Stimulated activated CD4-positive, alpha-beta T cell treated with anti-CD3 and anti-CD28 coated beads, Interleukin-15, amount 100 ng/mL, for 48 hours (primary cell): ENCODE measurements around the gene PEDS1.
"Not testable (repeated sequence)": the region's sequence is repeated elsewhere in the genome, so short reads cannot be mapped to it uniquely, and the experiment has no call there.

Source experiments
- DNase-seq, 2 donors: peaks; one replicate each; pipeline ENCODE4 v3.0.0-alpha.2; 2020; ENCODE audit warnings: low read depth in 2 of 2

The PEDS1 gene

DNA sequence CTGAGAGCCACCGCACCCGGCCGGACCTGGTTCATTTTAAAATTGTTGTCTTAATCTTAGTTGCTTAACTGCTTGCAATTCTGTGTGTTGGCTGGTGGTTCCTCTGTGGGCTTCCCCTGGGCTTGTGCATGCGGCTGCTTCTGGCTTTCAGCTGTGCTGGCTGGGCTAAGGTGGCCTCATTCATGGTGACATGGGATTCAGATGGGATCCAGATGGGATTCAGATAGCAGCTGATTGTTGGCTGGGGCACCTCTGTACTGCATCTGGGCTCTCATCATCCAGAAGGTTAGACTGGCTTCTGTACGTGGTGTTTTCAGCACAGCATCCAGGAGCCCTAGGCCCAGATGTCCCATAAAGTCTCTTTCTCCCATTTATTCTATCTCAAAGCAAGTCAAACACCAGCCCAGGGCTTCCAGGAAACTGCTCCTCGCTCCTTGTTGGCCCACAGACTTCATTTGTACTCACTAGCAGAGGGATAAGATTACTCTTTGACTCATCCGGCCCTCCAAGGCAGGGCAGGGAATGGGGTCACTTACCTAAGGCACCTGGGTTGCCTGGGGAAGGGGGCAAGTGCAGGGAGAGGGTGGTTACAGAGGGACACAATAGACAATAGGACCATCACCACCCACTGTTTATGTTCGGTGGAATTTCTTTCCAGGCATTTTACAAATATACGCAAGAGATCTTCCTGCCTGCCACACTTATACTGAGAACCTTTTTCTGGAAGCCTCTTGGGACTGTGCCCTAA is 10.2 kb upstream of the PEDS1 start:
- no peak for DNase-seq

GRCh38 chr20:50161494-50161893 is 8.0 kb upstream of the PEDS1 start:
- not testable (repeated sequence) for DNase-seq

- DNase-seq: no peak
Observed at GRCh38 chr20:50153153-50153499, 397 bp downstream of the PEDS1 start.

- DNase-seq: no peak
Observed at GRCh38 chr20:50152394-50153152, 950 bp downstream of the PEDS1 start.

DNA sequence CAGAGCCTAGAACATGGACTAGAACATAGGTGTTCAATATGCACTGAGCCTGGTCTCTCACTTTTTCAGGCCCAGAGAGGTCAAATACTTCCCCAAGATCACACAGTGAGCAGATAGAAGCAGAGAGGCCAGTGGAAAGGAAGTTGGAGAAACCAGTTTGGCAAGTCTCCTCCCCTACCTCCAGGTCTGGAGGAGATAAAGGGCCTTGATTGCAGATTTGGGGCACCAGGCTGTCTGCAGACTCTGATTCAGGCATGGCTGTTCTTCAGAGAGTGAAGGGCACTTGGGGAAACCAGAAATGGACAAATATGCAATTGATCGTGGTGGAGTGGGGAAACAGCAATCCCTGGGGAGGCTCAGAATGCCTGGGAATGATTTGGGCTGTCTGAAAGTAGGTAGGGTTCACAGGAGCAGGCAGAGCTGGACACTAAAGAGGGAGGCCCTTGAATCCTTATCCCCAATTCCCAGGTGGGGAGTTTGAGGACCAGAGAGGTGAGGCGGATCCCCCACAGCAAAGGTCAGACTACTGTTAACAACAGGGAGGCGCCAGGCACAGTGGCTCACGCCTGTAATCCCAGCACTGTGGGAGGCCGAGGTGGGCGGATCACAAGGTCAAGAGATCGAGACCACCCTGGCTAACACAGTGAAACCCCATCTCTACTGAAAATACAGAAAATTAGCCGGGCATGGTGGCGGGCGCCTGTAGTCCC is 2.3 kb downstream of the PEDS1 start:
- no peak for DNase-seq

GRCh38 chr20:50149481-50150254 is 3.9 kb downstream of the PEDS1 start:
- DNase-seq: no peak

DNA sequence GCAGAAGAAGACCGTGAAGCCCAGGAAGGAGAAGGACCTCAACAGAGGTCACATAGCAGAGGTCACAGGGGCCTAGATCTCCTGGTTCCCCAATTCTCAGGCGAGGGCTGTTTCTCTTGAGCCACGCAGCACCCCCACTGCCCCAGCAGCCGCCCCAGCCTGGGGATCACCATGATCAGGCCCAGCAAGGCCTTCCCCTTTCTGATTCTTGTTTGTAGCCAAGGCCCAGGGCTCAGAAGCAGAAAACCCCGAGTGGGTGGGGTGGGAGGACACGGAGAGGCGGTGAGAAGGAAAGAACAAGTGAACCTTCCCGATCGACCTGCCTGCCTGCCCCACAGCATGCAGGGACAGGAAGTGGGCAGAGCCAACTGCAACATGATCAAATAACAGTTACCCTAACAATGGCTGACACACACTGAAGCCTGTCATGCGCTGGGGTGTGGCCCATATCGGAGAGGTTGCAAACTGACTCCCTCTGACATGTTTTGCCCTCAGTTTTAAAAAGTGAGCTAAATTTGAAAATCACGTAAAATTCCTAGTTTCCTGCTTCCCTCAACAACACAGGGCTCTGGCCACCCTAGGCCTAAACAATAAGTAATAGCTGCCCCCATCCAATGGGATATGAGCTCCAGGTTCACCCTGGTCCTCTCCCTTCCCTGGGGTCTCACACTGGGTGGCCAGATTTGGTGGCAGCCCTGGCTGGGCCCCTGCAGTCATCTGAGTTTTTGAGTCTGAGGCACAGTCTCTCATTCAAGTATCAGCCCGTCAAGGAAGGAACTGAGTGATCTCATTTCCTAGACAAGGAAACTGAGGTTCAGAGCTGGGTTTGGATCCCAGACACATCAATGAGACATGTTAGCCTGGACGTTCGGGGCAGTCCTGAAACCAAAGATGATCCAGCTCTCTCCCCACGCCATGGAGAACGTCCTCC is 6.5 kb downstream of the PEDS1 start:
- DNase-seq: peak; percentile 53 to 73

- no peak for DNase-seq
Observed at GRCh38 chr20:50146214-50146613, 7.3 kb downstream of the PEDS1 start.

- DNase-seq: no peak
Observed at GRCh38 chr20:50145566-50145965, 8.0 kb downstream of the PEDS1 start.

DNA sequence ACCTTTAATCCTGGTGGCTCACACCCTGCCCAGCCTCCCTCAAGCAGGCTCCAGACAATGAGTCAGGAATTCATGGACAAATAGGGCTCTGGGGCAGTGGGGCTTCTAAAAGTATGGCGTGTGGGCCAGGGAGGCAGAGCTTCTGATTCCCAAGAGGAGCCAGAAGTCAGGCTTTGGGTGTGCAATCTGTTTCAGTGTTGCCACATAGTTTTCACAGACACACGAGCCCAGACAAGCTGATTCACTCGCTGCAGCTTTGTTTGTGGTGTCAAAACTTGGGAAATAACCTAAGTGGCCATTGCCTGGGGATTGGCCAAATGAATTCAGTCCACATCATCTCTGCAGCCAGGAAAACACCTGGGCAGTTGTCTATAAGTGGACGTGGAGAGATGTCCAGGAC is 9.2 kb downstream of the PEDS1 start:
- no peak for DNase-seq

DNA sequence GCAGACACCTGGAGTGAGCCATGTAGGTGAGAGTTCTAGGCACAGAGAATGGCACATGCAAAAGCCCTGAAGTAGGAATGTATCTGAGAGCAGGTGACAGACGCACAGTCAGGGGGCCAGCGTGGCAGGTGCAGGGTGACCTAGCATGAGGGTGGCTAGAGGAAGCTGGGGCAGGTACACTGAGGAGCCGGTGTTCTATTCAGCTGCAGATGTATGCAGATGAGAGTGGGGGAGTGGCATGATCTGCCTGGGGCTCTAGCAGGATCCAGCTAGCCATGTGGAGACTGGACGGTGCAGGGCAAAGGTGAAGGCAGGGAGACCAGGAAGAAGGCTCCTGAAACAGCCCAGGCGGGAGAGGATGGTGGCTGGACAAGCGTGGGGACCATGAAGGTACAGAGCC is 10.7 kb downstream of the PEDS1 start:
- DNase-seq: no peak

DNA sequence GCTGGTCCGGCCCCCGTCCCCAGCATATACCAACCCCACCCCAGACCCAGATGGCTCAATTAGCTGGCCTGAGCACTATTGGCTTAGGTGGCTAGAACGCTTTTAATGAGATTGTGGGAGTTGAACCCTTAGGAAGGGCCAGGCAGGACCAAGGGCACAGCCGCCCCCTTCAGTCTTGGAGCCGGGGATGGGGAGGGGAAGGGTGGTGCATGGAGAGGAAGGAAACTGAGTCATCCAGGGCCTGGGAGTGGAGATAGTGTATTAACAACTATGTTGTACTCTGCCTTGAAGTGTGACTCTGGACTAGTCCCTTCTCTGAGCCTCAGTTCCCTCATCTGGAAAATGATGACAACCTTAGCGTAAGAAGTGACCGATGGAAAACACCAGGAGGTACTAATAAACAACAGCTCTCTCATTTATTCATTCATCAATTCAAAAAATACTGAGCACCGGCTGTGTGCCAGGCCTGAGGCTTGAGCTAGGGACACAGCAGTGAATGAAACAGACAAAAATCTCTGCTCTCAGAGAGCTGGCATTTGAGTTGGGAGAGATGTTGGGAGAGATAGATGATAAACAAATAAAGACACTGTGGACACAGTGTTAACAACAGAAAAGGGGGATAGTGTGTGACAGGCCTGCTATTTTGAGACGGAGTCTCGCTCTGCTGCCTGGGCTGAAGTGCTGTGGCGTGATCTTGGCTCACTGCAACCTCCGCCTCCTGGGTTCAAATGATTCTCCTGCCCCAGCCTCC is 11.5 kb downstream of the PEDS1 start:
- no peak for DNase-seq

GRCh38 chr20:50141018-50141675 is 12.4 kb downstream of the PEDS1 start:
- no peak for DNase-seq

DNA sequence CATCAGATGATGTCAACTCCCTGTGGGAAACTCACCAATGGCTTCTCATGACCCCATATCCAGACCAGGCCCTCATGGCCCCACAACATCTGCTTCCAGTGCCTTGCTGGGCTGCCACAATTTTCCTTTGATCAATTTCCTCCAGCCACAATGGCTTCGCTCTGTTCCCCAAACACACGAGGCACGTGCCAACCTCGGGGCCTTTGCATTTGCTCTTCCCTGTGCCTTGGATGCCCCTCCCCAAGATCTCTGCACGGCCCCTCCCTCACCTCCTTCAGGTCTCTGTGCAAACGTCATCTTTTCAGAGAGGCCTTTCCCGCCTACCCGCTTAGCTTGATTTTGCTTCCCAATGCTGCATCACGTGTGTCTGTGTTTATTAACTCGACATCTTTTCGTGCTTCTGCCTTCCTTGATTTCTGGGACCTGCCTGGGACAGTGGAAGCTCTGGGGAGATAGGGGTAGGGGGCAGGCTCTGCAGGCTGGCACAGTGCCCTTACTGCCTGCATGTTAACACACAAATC is 13.1 kb downstream of the PEDS1 start:
- no peak for DNase-seq

DNA sequence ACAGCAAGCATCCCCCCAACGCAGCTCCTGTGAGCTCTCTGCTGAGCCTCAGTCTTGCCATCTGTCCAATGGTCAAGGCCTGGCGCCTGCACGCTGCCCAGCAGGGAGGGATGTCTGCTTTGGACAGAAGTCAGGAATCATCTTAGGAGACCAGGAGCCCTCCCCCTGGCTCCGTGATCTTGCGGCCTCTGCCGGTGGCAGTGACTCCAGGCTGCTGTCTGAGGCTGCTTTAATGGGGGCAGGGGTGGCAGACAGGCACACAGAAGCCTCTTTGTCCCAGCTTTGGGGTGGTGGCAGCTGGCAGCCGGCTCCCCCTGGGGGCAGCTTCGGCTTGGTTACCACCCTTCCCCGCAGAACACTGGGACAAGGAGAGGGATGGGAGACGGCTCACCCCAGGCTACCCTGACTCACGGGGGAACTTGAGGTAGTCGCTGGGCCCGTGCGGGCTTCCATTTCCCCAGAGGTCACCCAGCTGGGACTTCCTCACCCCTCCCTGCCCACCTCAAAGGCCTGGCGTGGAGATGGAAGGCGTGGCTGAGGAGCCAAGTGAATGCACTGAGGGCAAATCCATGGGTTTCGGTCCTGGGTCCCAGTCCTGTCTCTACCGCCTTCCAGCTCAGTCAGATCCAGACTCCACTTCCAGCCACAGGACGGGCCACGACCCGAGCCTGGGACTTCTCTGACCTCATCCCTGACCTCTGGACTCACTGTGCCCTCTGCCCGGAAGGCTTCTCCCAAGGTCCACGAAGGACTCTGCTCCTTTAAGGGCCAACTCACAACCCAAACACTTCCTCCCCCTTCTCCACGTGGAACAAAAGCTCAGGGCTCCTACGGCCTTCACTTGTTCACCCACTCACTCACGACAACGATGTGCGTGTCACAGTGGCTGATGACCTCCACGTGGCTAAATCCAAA is 14.8 kb downstream of the PEDS1 start:
- no peak for DNase-seq

DNA sequence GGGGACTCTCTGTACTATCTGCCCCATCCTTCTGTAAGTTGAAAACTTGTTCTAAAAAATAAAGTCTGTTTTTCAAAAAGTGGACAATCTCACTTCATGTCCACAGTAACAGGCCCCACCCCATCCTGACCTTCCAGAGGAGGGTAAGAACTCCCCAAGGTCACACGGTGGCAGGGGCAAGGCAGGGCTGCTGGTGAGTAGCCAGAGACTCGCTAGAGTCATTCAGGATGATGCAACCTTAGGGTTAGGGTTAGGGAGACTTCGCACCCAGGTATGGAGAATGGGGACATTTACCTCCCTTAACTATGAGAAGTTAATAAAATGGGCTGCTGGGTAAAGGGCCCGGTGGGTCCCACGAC is 15.4 kb downstream of the PEDS1 start:
- no peak for DNase-seq

DNA sequence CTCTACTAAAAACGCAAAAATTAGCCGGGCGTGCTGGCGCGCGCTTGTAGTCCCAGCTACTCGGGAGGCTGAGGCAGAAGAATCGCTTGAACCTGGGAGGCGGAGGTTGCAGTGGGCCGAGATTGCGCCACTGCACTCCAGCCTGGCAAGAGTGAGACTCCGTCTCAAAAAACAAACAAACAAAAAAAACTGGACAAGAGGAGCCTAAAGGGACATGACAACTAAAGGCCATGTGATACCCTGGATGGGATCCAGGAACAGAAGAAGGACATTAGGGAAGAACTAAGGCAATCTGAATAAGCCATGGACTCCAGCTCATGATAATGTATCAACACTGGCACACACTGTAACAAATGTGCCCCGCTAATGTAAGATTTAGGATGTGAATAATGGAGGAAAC is 15.8 kb downstream of the PEDS1 start:
- DNase-seq: not testable (repeated sequence)

DNA sequence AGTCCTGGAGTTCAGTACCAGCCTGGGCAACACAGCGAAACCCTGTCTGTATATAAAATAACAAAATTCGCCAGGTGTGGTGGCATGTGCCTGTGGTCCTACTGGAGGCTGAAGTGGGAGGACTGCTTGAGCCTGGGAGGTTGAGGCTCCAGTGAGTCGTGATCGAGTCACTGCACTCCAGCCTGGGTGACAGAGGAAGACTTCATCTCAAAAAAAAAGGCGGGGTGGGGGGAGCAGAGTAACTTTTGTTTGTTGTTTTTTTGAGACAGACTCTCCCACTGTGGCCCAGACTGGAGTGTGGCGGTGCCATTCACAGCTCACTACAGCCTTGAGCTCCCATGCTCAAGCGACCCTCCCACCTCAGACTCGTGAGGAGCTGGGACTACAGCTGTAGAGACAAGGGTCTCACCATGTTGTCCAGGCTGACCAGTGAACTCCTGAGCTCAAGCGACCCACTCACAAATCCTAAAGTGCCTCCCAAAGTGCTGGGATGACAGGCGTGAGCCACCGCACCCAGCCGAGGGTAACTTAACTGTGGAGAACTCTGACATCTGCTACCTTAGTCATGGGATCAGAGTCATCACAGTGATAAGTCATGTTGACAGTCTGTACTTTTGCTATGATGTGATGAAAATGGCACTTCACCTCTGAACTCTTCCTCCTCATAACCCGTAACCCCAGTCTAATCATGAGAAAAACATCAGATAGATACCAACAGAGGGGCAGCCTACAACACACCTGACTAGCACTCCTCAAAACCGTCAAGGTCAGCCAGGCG is 16.5 kb downstream of the PEDS1 start:
- DNase-seq: no peak
